ENCODE data around the gene ZNF85. TPM values are rescaled to one million over a fixed set of nuclear protein-coding genes. Genes with fewer than 3 reads are reported as not detected.
"Not testable (repeated sequence)": the region's sequence is repeated elsewhere in the genome, so short reads cannot be mapped to it uniquely, and the experiment has no call there.

The ZNF85 gene
- total RNA-seq (2014; rRNA removed; shearing (Covaris generic)) = 0.26 TPM in 1 of 2 replicates, not detected in the other

DNA sequence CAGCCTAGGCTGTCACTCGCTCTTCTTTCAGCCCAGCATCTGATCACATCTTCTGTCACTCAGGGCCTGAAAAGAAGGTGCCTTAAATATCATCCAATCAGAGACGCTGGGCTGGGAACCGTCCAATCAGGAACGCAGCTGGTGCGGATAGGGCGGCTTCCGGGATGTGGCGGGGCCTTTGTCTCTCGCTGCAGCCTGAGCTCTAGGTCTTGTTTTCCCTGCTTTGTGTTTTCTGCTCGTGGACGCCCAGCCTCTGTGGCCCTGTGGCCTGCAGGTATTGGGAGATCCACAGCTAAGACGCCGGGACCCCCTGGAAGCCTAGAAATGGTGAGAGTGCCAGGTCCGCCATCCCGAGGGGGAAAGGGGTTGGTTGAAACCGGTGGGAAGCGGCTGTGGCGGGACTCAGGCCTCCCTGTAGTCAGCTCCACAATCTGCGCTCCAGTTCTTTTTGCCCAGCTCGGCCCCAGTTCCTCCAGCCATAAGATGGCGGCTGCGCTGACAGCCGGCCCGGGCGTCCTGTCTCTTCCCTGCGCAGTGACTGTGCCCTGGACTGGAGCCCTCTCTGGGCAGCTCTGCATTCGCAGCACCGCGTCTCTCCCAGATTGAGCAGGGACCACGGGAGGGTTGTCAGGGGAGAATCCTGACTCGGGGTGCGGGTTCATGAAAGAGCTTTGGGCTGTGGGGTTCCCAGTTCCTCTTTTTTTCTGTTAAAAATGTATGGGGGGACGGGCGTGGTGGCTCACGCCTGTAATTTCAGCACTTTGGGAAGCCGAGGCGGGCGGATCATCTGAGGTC, at the start of gene ZNF85:
Gene ZNF85 (plus strand): TSS at position 175 of the 795 bp plus-strand sequence. CDS start 150 bp downstream, at position 325.
- no peaks in the 10 kb centered on the region; the same call in 1 of the 2 replicates for H3K36me3 ChIP-seq (replicated peaks; ENCODE audit: control insufficient read depth, insufficient read depth, low read length)
- peak; percentile 50 for DNase-seq

GRCh38 chr19:20879501-20879900, 43.5 kb upstream of the ZNF85 start:
- Histone ChIP-seq H3K36me3 (replicated peaks; ENCODE audit: control insufficient read depth, insufficient read depth, low read length) (no peaks in the 10 kb centered on the region), H3K27me3 (ENCODE audit: control insufficient read depth, insufficient read depth, low read length) (no peaks in the 10 kb centered on the region), H3K4me3 (ENCODE audit: insufficient read depth, low read depth, low read length) (no peak overlapping the region)
- no peak for DNase-seq

More for the DNA sequence above, at the start of gene ZNF85:
- Histone ChIP-seq H3K27me3 (ENCODE audit: control insufficient read depth, insufficient read depth, low read length) (no peaks in the 10 kb centered on the region), H3K4me3 (ENCODE audit: insufficient read depth, low read depth, low read length) (peak within 1 kb of the TSS; percentile 60; the same call in 1 of the 2 replicates)

- no peak for DNase-seq
Observed at GRCh38 chr19:20912973-20913372, 10.1 kb upstream of the ZNF85 start.

GRCh38 chr19:20925481-20925880, 2.4 kb downstream of the ZNF85 start:
- H3K27me3 ChIP-seq (ENCODE audit: control insufficient read depth, insufficient read depth, low read length) = no peaks in the 10 kb centered on the region
- no peak for DNase-seq
- no peaks in the 10 kb centered on the region; the same call in 1 of the 2 replicates for H3K36me3 ChIP-seq (replicated peaks; ENCODE audit: control insufficient read depth, insufficient read depth, low read length)
- no peak overlapping the region for H3K4me3 ChIP-seq (ENCODE audit: insufficient read depth, low read depth, low read length)

More at GRCh38 chr19:20912973-20913372, 10.1 kb upstream of the ZNF85 start:
- Histone ChIP-seq H3K36me3 (replicated peaks; ENCODE audit: control insufficient read depth, insufficient read depth, low read length) (no peaks in the 10 kb centered on the region), H3K27me3 (ENCODE audit: control insufficient read depth, insufficient read depth, low read length) (no peaks in the 10 kb centered on the region), H3K4me3 (ENCODE audit: insufficient read depth, low read depth, low read length) (no peak overlapping the region)

GRCh38 chr19:20926796-20927195, 3.7 kb downstream of the ZNF85 start:
- Histone ChIP-seq H3K27me3 (ENCODE audit: control insufficient read depth, insufficient read depth, low read length) (no peaks in the 10 kb centered on the region), H3K4me3 (ENCODE audit: insufficient read depth, low read depth, low read length) (no peak overlapping the region), H3K36me3 (replicated peaks; ENCODE audit: control insufficient read depth, insufficient read depth, low read length) (no peaks in the 10 kb centered on the region; the same call in 1 of the 2 replicates)
- no peak for DNase-seq

DNA sequence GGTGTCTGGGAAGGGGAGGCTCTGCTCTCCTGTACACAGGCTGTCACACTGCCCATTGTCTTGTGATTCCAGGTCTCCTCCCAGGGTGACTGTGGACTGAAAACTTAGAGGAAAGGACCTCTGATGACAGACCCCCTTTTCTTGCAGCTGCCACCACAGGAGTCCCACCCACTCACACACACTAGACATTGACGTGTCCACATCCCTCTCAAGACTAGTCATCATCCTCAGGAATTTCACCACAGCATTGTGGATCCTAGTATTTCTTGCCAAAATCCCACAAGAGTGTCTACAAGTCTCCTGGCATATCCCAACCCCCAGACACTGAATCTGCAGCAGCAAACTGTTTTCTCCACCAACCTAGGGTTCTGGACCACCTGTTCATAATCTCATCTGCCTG, 5.3 kb downstream of the ZNF85 start:
- Histone ChIP-seq H3K36me3 (replicated peaks; ENCODE audit: control insufficient read depth, insufficient read depth, low read length) (no peaks in the 10 kb centered on the region; the same call in 1 of the 2 replicates), H3K27me3 (ENCODE audit: control insufficient read depth, insufficient read depth, low read length) (no peaks in the 10 kb centered on the region), H3K4me3 (ENCODE audit: insufficient read depth, low read depth, low read length) (no peak overlapping the region)
- DNase-seq = no peak

- H3K4me3 ChIP-seq (ENCODE audit: insufficient read depth, low read depth, low read length); H3K36me3 ChIP-seq (replicated peaks; ENCODE audit: control insufficient read depth, insufficient read depth, low read length); H3K27me3 ChIP-seq (ENCODE audit: control insufficient read depth, insufficient read depth, low read length); DNase-seq: not testable (repeated sequence)
Observed at GRCh38 chr19:20936322-20936947, 13.4 kb downstream of the ZNF85 start.

GRCh38 chr19:20952561-20953095, 29.6 kb downstream of the ZNF85 start:
- H3K36me3 ChIP-seq (replicated peaks; ENCODE audit: control insufficient read depth, insufficient read depth, low read length); H3K4me3 ChIP-seq (ENCODE audit: insufficient read depth, low read depth, low read length); DNase-seq; H3K27me3 ChIP-seq (ENCODE audit: control insufficient read depth, insufficient read depth, low read length): not testable (repeated sequence)

- H3K4me3 ChIP-seq (ENCODE audit: insufficient read depth, low read depth, low read length) = no peak overlapping the region
- H3K27me3 ChIP-seq (ENCODE audit: control insufficient read depth, insufficient read depth, low read length) = no peaks in the 10 kb centered on the region
- no peaks in the 10 kb centered on the region for H3K36me3 ChIP-seq (replicated peaks; ENCODE audit: control insufficient read depth, insufficient read depth, low read length)
- DNase-seq = no peak
Observed at GRCh38 chr19:20964798-20965197, 41.7 kb downstream of the ZNF85 start.

- Histone ChIP-seq H3K4me3 (ENCODE audit: insufficient read depth, low read depth, low read length) (no peak overlapping the region), H3K27me3 (ENCODE audit: control insufficient read depth, insufficient read depth, low read length) (no peaks in the 10 kb centered on the region)
- DNase-seq = no peak
Observed at GRCh38 chr19:20968092-20968491, 45.0 kb downstream of the ZNF85 start.

GRCh38 chr19:20969498-20969897, 46.4 kb downstream of the ZNF85 start:
- no peak for DNase-seq
- no peak overlapping the region for H3K4me3 ChIP-seq (ENCODE audit: insufficient read depth, low read depth, low read length)
- H3K36me3 ChIP-seq (replicated peaks; ENCODE audit: control insufficient read depth, insufficient read depth, low read length) = no peaks in the 10 kb centered on the region
- no peaks in the 10 kb centered on the region for H3K27me3 ChIP-seq (ENCODE audit: control insufficient read depth, insufficient read depth, low read length)

More at GRCh38 chr19:20968092-20968491, 45.0 kb downstream of the ZNF85 start:
- H3K36me3 ChIP-seq (replicated peaks; ENCODE audit: control insufficient read depth, insufficient read depth, low read length) = no peaks in the 10 kb centered on the region

- Histone ChIP-seq H3K36me3 (replicated peaks; ENCODE audit: control insufficient read depth, insufficient read depth, low read length) (no peaks in the 10 kb centered on the region), H3K27me3 (ENCODE audit: control insufficient read depth, insufficient read depth, low read length) (no peaks in the 10 kb centered on the region), H3K4me3 (ENCODE audit: insufficient read depth, low read depth, low read length) (no peak overlapping the region)
- no peak for DNase-seq
Observed at GRCh38 chr19:20969898-20970297, 46.8 kb downstream of the ZNF85 start.

DNA sequence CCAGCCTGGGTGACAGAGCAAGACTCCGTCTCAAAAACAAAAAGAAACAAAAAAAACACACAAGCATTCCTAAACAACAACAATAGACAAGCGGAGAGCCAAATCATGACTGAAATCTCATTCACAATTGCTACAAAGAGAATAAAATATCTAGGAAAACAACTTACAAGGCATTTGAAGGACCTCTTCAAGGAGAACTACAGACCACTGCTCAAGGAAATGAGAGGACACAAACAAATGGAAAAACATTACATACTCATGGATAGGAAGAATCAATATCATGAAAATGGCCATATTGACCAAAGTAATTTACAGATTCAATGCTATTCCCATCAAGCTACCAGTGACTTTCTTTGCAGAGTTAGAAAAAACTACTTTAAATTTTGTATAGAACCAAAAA, 69.7 kb downstream of the ZNF85 start:
- H3K4me3 ChIP-seq (ENCODE audit: insufficient read depth, low read depth, low read length); DNase-seq; H3K36me3 ChIP-seq (replicated peaks; ENCODE audit: control insufficient read depth, insufficient read depth, low read length); H3K27me3 ChIP-seq (ENCODE audit: control insufficient read depth, insufficient read depth, low read length): not testable (repeated sequence)

DNA sequence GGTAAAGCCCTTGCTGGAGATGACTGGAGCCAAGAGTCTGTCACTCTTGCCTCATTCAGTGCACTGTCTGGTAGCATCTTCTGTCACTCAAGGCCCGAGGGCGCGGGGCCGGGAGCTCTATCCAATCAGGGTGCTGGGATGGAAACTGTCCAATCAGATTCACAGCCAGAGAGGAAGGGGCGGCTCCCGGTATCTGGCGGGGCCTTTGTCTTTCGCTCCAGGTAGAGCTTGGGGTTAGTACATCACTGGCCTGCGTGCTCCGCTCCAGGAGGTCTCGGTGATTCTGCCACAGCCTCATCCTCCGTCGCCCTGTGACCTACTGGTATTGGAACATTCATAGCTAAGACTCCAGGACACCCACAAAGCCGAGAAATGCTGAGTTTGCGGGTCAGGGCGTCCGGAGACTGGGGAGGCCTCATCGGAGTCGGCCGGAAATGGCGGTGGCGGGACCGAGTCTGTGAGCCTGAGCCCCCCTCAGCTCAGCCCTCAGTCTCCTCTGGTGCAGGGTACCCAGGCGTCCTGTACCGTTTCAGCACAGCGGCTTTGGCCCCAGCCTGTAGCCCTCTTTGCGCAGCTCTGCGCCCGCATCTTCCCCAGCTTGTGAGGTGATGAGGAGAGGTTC, 76.8 kb downstream of the ZNF85 start:
- H3K4me3 ChIP-seq (ENCODE audit: insufficient read depth, low read depth, low read length) = peak overlapping the region; percentile 60; the same call in 1 of the 2 replicates
- H3K27me3 ChIP-seq (ENCODE audit: control insufficient read depth, insufficient read depth, low read length) = no peaks in the 10 kb centered on the region
- DNase-seq = peak; percentile 82

More for the DNA sequence above, 76.8 kb downstream of the ZNF85 start:
- H3K36me3 ChIP-seq (replicated peaks; ENCODE audit: control insufficient read depth, insufficient read depth, low read length) = no peaks in the 10 kb centered on the region
